Astrocyte of the hippocampus (primary cell): ENCODE results near the gene MBTPS1.

Experiments
- DNase-seq: peaks from one replicate; pipeline ENCODE4 v3.0.0; 2011; ENCODE audit warnings: low read depth, low spot score

The MBTPS1 gene

GRCh38 chr16:84098939-84099338 is 17.8 kb downstream of the MBTPS1 start:
- peak; percentile 18 for DNase-seq

- DNase-seq, result no peak
Measured at GRCh38 chr16:84096447-84097005, 20.2 kb downstream of the MBTPS1 start.

GRCh38 chr16:84095466-84095865 is 21.3 kb downstream of the MBTPS1 start:
- no peak for DNase-seq

- DNase-seq, result no peak
Measured at GRCh38 chr16:84093879-84094270, 22.9 kb downstream of the MBTPS1 start.

GRCh38 chr16:84093120-84093878 is 23.4 kb downstream of the MBTPS1 start:
- DNase-seq, result no peak

GRCh38 chr16:84091460-84091859 is 25.3 kb downstream of the MBTPS1 start:
- DNase-seq, result no peak

- DNase-seq, result no peak
Measured at GRCh38 chr16:84090211-84090610, 26.5 kb downstream of the MBTPS1 start.

GRCh38 chr16:84088695-84089395 is 27.9 kb downstream of the MBTPS1 start:
- peak; percentile 31 for DNase-seq

GRCh38 chr16:84087466-84088151 is 29.1 kb downstream of the MBTPS1 start:
- DNase-seq, result no peak

GRCh38 chr16:84087001-84087400 is 29.7 kb downstream of the MBTPS1 start:
- no peak for DNase-seq

GRCh38 chr16:84086341-84086740 is 30.4 kb downstream of the MBTPS1 start:
- no peak for DNase-seq

GRCh38 chr16:84085773-84086172 is 31.0 kb downstream of the MBTPS1 start:
- no peak for DNase-seq

GRCh38 chr16:84085271-84085667 is 31.5 kb downstream of the MBTPS1 start:
- no peak for DNase-seq

GRCh38 chr16:84084570-84085270 is 32.0 kb downstream of the MBTPS1 start:
- DNase-seq, result peak; percentile 78

- DNase-seq, result no peak
Measured at GRCh38 chr16:84082835-84083569, 33.7 kb downstream of the MBTPS1 start.

GRCh38 chr16:84082110-84082509 is 34.6 kb downstream of the MBTPS1 start:
- no peak for DNase-seq

- no peak for DNase-seq
Measured at GRCh38 chr16:84081446-84081989, 35.2 kb downstream of the MBTPS1 start.

GRCh38 chr16:84080813-84081212 is 35.9 kb downstream of the MBTPS1 start:
- no peak for DNase-seq

GRCh38 chr16:84080378-84080777 is 36.4 kb downstream of the MBTPS1 start:
- DNase-seq, result no peak

- no peak for DNase-seq
Measured at GRCh38 chr16:84079664-84080063, 37.1 kb downstream of the MBTPS1 start.

- no peak for DNase-seq
Measured at GRCh38 chr16:84075376-84075775, 41.4 kb downstream of the MBTPS1 start.
